ENCODE data around the gene KIF1B.

Gene KIF1B

DNA sequence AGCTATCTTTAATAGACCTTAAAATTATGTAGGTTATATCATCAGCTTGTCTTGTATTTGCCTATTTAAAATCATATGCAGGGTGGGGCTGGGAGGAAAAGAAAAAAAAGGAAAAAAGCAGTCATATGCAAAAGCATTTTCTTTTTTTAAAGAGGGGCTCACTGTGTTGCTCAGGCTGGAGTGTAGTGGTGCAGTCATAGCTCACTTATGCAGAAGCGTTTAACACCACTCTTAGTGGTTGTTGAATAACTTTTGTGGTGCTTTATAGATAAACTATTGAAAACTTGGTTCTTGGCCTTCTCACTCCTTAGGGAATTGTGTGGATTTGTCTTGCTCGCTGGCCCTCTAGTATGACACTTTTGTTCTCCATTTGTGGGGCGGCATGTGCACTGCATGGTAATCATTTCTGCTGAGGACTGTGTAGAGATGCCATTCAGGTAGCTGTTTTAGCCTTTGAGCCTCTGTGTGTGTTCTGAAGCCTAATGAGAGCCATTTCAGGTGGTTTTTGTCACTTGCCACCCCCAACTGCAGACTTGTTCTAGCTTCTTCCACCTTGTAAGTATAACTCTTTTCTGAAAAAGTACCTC, 77.8 kb downstream of the KIF1B start:
- no peak for ATAC-seq
- no peak for TF ChIP-seq ZNF565 (CRISPR knock-in tag; conservative IDR thresholded peaks at IDR 0.05; ENCODE audit: low read depth)
- no peak for TF ChIP-seq ISL1 (CRISPR knock-in tag; IDR thresholded peaks at IDR 0.05)
- TF ChIP-seq OSR1 (CRISPR knock-in tag; IDR thresholded peaks at IDR 0.05): no peak
- TF ChIP-seq TOX (CRISPR knock-in tag; IDR thresholded peaks at IDR 0.05; ENCODE audit: borderline replicate concordance): no peak
- no peak for TF ChIP-seq CSDC2 (CRISPR knock-in tag; IDR thresholded peaks at IDR 0.05)
- TF ChIP-seq BACH2 (CRISPR knock-in tag; IDR thresholded peaks at IDR 0.05; ENCODE audit: borderline replicate concordance): no peak
- no peak for TF ChIP-seq ZNF8 (CRISPR knock-in tag; IDR thresholded peaks at IDR 0.05)
- no peak for TF ChIP-seq RARB (CRISPR knock-in tag; IDR thresholded peaks at IDR 0.05)
- no peak for TF ChIP-seq SNAI2 (CRISPR knock-in tag; IDR thresholded peaks at IDR 0.05)

DNA sequence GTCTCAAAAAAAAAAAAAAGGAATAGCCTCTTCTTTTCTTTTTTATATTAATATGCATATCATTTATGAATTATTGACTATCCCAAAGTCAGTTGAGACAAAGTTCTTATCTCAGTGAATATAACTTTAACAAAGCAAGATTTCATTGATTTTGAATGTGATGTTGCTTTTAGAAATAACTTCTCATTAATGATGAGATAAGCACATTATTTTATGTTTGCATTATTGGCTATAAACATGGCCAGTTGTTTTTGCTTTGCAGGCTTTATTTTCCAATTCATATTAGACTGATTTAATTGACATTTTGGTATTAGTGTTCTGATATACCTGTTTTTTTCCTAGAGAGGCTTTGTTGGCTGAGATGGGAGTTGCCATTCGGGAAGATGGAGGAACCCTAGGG, 81.3 kb downstream of the KIF1B start:
- no peak for ATAC-seq
- TF ChIP-seq, protein P1, sequence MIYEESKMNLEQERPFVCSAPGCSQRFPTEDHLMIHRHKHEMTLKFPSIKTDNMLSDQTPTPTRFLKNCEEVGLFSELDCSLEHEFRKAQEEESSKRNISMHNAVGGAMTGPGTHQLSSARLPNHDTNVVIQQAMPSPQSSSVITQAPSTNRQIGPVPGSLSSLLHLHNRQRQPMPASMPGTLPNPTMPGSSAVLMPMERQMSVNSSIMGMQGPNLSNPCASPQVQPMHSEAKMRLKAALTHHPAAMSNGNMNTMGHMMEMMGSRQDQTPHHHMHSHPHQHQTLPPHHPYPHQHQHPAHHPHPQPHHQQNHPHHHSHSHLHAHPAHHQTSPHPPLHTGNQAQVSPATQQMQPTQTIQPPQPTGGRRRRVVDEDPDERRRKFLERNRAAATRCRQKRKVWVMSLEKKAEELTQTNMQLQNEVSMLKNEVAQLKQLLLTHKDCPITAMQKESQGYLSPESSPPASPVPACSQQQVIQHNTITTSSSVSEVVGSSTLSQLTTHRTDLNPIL (CRISPR knock-in tag; IDR thresholded peaks at IDR 0.05; ENCODE audit: low read depth): no peak
- no peak for TF ChIP-seq TOX (CRISPR knock-in tag; IDR thresholded peaks at IDR 0.05; ENCODE audit: borderline replicate concordance)
- no peak for TF ChIP-seq ISL1 (CRISPR knock-in tag; IDR thresholded peaks at IDR 0.05)
- TF ChIP-seq PPARA (CRISPR knock-in tag; IDR thresholded peaks at IDR 0.05; ENCODE audit: borderline replicate concordance): no peak
- no peak for TF ChIP-seq TSHZ2 (CRISPR knock-in tag; IDR thresholded peaks at IDR 0.05)

DNA sequence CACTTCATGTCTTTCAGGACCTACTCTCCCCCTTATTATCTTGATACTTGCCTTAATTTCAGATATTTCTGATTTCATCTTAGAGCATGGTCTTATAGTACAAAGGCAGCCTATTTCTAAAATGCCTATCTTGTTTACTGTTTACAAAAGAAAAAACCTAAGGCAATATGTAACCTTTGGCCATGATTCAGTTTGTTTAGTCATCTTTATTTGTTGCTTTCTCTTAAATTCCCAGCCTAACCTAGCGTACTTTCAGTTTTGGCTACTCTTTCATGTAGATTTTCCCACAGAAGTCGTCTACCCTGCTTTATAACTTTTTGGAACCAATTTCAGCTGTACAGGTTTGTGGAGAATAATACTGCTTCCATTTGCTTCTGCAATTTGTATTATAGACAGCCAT, 81.8 kb downstream of the KIF1B start:
- TF ChIP-seq PPARA (CRISPR knock-in tag; IDR thresholded peaks at IDR 0.05; ENCODE audit: borderline replicate concordance): no peak
- no peak for TF ChIP-seq ZNF70 (CRISPR knock-in tag; IDR thresholded peaks at IDR 0.05)
- no peak for TF ChIP-seq ZNF8 (CRISPR knock-in tag; IDR thresholded peaks at IDR 0.05)
- TF ChIP-seq GLIS3 (CRISPR knock-in tag; IDR thresholded peaks at IDR 0.05): no peak
- no peak for TF ChIP-seq POU6F1 (CRISPR knock-in tag; IDR thresholded peaks at IDR 0.05; ENCODE audit: borderline replicate concordance, low read depth)
- no peak for TF ChIP-seq BACH2 (CRISPR knock-in tag; IDR thresholded peaks at IDR 0.05; ENCODE audit: borderline replicate concordance)
- no peak for TF ChIP-seq ZFP3 (CRISPR knock-in tag; IDR thresholded peaks at IDR 0.05)
- TF ChIP-seq RARB (CRISPR knock-in tag; IDR thresholded peaks at IDR 0.05): no peak
- TF ChIP-seq, protein P1 (CRISPR knock-in tag; IDR thresholded peaks at IDR 0.05; ENCODE audit: low read depth): no peak
- ATAC-seq: no peak

GRCh38 chr1:10295481-10296085, 85.2 kb downstream of the KIF1B start:
- no peak for ATAC-seq
- TF ChIP-seq ISL1 (CRISPR knock-in tag; IDR thresholded peaks at IDR 0.05): peak; percentile 83
- no peak for TF ChIP-seq PPARA (CRISPR knock-in tag; IDR thresholded peaks at IDR 0.05; ENCODE audit: borderline replicate concordance)
- TF ChIP-seq POU6F1 (CRISPR knock-in tag; IDR thresholded peaks at IDR 0.05; ENCODE audit: borderline replicate concordance, low read depth): no peak

Data from SK-N-SH treated with all-trans-retinoic acid at 6 μM for 48 hours (cell line).